Activated CD4-positive, CD25-positive, alpha-beta regulatory T cell treated with anti-CD3 and anti-CD28 coated beads, Interleukin-2, amount 50 U/mL, for 72 hours (primary cell): ENCODE data around the gene KRTAP10-12.
"Not testable (repeated sequence)": the region's sequence is repeated elsewhere in the genome, so short reads cannot be mapped to it uniquely, and the experiment has no call there.

Experiments
- DNase-seq: peaks from one replicate; pipeline ENCODE4 v3.0.0; 2021

The KRTAP10-12 gene

DNA sequence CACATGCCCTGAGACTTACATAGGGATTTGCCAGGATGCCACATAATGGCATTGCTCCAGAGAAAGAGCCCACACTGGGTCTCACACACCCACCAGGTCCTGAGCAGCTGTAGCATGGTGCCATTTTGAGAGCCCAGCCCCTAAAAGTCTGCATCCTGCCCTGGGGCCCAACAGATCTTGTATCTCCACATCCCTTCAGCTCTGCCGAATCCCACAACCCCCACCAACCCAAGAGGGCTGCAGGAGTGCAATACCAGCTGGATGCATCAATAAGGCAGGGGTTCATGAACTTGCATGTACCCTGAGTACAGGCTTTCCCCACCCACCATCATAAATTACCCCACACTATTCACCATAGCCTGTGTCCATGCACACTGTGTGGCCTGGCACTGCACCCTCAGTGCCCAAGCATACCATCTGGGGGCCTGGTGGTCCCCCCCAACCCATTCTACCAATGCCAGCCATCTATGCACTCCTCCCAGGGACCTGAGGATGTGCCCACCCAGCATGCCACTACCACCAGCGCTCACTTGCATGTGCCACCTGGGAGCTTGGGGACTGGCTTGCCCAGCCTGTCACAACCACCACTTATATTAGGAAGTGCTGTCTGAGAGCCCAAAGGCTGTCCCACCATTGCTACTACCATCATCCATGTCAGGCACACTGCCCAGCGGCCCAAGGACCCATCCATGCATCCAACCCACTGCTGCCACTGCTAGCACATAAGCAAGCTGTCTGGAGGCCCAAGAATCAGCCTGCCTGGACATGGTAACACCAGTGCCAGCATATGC is 26.1 kb upstream of the KRTAP10-12 start:
- DNase-seq: no peak

DNA sequence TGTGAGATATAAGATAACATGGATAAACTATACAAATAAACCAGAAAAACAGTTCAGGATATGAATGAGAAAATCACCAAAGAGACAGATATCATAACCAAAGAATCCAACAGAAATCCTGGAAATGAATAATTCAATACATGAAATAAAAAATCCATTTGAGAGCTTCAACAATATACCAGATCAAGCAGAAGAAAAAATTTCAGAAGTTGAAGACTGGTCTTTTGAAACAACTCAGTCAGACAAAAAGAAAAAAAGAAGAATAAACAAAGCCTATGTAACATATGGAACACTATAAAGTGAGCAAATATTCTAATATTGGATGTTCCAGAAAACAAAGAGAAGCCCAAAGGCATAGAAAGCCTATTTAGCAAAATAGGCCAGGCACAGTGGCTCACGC is 25.1 kb upstream of the KRTAP10-12 start:
- DNase-seq: no peak

DNA sequence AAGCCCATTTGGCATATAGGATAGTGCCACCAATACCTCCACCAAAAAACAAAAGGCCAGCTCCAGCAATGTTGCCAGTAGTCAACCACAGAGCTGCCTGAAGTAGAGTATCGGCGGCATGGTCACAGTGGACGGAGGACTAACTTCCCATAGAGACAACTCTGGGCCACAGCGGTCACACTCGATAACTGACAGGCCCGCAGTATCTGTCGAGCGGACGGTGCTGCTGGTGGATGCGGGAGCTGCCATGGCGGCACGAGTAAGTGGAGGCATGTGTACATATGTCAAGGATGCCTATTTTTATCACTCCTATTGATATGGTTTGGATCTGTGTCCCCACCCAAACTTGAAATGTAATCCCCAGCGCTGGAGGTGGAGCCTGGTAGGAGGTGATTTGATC is 19.1 kb upstream of the KRTAP10-12 start:
- DNase-seq: no peak

DNA sequence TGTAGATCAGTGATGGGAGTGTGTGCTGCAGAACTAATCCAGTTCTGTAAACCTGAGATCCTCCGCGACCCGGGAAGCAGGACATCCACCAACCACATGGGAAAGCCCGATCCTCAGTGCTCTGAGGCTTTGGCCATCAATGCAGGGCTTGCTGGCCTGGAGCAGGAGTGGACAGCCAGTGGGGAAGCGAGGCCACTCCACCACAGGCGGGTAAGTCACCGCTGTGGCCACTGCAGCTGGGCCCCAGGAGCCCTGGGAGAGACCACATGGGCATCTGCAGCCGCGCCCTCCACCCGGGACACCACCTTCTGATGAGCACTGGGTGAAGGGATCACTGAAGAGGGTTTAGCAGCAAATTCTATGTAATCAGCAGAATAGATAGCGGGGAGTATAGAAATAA is 15.8 kb upstream of the KRTAP10-12 start:
- DNase-seq: no peak

DNA sequence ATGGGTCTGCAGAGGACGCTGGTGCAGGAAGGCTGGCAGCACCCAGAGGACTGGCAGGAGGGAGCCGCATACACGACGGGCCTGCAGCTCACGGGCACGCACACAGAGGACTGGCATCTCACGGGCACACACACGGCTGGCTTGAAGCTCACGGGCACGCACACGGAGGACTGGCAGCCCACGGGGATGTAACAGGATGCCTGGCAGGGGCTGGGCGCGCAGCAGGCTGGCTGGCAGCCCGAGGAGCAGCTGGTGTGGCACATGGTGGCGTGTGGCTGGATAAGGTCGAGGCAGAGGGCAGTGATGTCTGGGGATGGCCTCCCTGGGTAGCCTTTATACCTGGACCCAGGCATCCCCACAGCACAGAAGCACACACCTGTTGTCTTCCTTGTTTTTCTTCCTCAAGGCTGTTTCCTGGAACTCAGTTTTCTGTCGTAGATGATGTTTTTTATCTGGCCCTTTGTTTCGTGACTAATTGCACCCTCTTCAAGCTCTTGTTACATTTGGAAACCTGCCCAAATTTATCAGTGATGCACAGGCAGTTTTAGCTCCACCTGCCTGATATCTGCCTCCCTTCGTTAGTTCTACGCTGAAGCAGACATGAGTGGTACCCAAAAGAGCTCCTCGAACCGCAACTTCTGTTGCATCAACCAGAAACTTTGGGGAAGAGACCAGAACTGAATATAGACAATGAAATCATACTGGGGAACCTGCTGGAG is 15.0 kb upstream of the KRTAP10-12 start, which contains the start of gene KRTAP12-1:
TSS of gene KRTAP12-1 (minus strand) at position 303 of the 719 bp plus-strand sequence. CDS start at position 263, 40 bp downstream.
- DNase-seq: no peak

DNA sequence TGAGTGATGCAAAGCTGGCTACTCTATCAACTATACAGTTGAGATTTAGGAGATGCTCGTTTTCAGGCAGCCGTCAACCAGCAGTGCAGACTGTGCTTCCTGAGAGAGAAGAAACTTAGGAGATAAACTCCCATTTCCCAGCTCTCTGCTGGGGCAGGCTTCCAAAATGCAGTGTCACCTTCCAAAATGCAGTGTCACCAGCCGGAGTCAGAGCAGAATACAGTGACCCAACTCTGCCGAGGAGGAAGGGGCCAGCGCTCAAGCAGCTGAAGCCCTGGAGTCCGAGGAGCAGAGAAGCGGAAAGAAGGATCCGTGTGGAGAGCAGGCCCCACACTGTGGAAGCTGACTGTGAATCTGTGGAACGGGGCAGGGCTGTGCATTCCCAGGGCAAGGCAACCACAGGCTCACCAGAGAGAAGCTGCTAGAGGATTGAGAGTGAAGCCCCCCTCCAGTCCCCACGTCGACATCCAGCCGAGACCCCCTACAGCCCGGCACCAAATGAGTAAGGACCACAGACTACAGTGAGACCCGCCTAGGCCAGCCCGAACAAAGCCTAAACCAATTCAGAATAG is 14.3 kb upstream of the KRTAP10-12 start:
- no peak for DNase-seq

DNA sequence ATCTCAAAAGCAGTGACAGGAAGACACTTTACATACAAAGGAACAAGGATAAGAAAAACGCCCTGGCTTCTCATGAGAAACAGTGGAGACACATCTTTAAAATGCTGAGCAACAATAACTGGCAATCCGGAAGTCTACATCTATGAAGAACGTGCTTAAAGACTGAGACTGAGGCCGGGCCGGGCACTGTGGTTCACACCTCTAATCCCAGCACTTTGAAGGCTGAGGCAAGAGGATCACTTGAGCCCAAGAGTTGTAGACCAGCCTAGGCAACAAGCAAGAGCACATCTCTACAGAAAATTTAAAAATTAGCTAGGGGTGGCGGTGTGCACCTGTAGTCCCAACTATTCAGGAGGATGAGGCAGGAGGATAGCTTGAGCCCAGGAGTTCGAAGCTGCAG is 12.9 kb upstream of the KRTAP10-12 start:
- no peak for DNase-seq

DNA sequence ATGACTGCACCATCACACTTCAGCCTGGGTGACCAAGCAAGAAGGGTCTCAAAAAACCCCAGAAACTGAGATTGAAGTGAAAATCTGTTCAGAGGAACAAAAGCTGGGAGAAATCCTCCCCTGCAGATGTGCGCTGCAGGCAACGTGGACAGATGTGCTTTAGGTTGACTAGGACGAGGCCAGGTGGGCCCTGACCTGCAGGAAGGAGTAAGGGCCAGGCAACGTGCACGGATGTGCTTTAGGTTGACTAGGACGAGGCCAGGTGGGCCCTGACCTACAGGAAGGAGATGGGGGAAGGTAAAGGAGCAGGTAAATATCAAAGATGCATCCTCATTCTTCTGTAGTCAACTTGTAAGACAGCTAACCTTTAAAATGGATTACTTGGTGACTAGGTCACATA is 12.5 kb upstream of the KRTAP10-12 start:
- DNase-seq: no peak

DNA sequence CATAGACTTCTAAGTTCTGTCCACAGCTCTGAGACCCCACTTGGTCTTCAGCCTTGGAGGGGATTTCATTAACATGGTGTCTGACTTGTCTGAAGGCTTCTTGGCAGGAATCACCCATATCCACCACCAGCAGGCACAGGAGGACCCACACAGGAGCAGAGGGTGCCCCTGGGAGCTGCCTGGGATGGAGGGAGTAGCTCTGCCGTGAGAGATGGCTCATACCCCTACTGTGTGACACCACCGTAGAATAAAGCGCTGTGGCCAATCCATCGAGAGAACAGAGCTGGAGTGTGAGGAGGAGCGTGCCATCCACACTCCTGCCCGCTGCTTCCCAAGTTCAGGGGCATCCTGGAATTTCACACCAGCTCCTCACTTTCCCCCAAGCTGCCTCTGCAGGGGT is 11.9 kb upstream of the KRTAP10-12 start:
- DNase-seq: not testable (repeated sequence)

DNA sequence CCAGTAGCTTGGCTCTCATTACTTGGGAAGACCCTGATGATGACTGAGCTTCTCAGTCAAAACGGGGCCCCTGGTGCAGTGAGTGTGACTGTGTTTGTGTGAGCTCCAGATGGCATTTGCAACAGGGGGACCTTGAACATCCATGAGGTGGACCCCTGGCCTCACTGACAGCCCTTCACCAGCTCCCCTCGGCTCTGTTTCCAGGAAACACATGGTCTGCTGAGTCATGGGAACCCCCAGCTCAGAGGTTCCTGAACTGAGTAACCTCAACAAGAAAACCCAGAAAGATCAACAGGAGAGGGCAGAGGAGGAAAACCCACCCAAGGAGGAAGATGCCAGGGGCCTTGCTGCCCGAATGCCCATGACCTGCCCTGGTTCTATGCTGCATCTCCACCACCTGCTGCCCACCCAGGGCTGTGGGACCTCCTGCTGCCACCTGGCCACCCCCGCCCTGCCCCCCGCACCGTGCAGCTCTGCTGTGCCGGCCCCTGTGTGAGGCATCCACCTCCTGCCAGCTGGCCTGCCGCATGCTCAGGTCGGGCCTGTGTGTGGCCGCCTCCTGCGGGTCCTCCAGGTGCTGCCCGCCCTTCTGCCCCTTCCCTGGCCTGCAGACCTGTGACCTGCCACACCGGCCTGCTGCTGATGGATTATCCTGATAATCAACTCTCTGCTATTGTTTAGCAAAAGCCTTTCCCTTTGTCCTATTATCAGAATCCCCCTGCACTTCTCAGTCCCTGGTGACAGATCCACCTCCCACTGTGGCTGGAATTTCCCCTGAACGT is 10.8 kb upstream of the KRTAP10-12 start:
- no peak for DNase-seq

DNA sequence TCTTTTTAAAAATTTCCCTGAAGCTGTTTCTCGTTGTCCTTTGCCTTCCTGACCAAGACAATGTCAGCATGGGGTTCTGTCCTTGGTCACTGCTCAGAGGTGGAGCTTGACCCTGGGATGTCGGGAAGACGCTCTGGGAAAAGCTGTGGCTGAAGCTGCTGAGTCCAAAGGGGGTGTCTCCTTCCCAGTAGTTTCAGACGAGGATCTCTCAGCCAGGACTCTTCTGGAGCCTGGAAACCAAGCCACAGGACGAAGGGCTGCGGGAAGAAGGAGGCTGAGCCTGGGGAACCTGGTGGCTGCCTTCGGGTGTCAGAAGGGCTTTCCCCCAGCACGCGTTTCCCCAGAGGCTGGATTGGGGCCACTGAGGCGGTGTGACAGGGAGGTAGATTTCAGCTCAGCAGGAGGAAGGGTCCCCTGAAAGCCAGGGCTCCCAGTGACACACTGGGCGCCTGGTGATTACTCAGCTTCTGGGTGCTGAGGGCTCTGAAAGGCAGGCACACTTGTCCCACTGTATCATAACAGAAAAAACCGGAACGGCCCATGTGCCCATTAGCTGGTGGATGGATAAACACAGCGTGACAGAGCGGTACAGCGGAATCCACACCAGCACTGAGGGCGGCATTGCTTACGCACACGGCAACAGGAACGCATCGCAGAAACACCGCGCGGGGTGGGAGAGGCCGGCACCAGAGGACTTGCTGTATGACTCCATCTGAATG is 10.0 kb upstream of the KRTAP10-12 start:
- no peak for DNase-seq

DNA sequence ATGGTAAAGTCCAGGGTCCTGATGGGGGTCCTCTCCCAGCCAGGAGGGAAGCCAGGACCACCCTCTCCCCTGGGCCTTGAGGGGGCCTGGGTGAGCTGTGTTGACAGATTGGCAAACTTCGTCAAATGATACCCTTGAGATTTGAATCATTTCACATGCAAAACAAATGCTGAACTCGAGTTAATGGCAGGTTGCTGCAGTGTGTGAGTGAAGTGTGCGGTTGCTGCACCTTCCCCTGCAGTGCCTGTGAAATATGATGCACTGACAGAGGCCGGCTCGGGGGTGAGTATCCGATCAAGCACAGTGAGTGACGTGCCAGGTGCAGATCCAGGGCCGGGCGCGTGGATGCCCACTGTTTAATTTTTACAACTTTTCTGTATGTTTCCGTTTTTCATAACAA is 9.3 kb upstream of the KRTAP10-12 start:
- DNase-seq: no peak

DNA sequence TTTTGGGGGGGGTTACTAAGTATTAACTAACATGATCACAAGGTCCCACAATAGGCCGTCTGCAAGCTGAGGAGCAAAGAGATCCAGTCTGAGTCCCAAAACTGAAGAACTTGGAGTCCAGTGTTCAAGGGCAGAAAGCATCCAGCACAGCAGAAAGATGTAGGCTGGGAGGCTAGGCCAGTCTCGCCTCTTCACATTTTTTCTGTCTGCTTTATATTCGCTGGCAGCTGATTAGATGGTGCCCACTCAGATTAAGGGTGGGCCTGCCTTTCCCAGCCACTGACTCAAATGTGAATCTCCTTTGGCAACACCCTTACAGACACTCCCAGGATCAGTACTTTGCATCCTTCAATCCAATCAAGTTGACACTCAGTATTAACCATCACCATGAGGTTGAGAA is 7.2 kb upstream of the KRTAP10-12 start:
- not testable (repeated sequence) for DNase-seq

DNA sequence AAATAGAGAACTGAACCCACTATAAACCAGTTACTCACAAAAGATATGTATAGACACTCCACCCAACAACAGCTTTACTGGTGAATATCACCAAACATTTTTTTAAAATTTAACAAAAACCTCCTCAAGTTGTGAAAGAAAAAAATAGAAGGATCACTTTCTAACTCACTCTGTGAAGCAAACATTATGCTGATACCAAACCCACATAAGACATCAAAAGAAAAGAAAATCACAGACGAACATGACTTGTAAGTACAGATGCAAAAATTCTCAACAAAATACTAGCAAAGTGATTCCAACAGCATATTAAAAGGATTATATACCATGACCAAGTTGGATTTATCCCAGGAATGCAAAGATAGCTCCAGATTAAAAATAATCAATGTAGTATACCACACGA is 5.3 kb upstream of the KRTAP10-12 start:
- no peak for DNase-seq

DNA sequence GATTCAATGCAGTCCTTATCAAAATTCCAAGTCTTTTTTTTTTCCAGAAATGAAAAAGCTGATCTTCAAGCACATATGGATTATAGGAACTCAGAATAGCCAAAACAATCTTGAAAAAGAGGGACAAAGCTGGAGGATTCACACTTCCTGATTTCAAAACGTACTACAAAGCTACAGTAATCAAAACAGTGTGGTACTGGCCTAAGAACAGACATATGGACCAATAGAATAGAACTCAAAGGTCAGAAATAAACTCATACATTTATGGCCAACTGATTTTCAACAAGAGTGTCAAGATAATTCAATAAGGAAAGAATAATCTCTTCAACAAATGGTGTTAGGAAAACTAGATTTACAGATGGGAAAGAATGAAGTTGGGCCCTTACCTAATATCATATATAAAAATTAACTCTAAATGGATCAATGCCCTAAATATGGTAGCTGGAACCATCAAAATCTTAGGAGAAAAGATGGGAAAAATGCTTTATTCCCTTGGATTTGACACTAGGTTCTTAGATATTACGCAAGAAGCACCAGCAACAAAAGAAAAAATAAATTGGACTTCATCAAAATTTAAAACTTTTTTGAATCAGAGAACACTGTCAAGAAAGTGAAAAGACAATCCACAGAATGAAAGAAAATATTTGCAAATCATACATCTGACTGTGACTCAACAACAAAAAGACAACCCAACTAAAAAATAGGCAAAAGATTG is 4.0 kb upstream of the KRTAP10-12 start:
- no peak for DNase-seq

DNA sequence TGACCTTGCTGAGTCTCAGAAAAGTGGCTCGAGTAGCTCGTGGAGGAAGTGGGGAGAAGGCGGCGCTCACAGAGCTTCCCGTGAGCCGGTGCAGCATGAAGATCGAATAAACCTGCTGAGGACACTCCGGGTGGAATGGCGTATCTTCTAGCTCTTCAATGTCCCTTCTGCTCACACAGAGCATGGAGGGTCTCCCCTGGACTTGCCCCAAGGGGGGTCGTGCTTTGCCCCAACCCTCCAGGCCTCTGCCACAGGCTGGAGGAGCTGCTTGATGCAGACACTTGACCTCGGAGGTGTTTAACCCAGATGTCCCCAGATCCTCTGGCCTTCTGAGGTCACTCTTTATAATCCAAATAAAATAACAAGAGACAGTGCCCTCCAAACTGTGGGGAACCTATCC is 2.2 kb upstream of the KRTAP10-12 start:
- DNase-seq: no peak

DNA sequence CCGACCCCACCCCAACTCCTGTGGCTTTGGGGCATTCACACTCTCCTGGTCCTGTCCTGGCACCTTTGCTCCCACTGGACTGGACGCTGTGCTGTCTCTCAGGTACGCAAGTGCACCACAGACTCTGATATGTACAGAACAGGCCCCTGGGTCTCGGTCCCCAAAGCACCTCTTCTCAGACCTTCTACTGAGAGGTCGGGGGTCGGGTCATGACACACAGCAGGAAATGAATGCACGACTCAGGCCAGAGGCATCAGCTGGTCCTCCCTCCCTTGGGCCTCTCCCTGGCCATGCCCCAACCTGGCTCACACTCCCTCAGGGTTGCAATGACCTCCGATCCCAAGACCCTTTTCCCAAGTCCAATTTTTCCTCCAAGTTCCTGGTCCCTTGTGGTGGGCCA is 1.8 kb upstream of the KRTAP10-12 start:
- DNase-seq: no peak

DNA sequence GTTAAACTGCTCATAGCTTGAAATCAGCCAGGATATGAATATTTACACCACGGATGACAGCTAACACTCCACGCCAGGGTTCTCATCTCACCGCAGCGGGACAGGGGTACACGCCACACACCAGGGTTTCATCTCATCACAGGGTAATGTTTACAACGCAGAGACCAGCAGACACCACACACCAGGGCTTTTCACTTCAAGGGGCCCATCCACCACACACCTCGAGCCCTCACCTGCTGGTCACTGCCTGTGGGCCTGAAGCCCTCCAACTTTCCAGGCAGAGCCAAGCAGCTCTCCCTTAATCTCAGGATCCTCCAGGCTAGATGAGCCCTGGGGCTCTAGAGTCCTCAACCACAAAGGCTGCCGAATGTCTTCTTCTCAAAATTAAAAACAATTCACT is 1.3 kb upstream of the KRTAP10-12 start:
- DNase-seq: no peak

DNA sequence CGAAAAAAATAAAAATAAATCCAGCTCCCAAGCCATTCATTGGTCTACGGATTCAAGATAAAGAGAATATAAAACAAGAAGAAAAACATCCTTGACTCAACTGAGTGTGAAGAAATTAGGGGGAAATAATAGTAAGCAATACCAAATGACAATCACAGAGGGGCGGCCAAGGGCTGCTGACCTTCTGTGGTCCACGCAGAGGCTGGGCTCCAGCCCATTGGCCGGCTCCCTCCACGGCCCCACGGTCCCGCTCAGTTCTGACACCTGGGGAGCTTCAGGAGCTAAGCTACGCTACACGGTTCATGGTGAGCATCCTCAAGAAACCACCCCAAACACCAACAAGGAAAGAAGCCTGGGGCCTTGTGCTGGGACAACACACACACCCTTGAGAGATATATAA is 400 bp upstream of the KRTAP10-12 start:
- DNase-seq: no peak

DNA sequence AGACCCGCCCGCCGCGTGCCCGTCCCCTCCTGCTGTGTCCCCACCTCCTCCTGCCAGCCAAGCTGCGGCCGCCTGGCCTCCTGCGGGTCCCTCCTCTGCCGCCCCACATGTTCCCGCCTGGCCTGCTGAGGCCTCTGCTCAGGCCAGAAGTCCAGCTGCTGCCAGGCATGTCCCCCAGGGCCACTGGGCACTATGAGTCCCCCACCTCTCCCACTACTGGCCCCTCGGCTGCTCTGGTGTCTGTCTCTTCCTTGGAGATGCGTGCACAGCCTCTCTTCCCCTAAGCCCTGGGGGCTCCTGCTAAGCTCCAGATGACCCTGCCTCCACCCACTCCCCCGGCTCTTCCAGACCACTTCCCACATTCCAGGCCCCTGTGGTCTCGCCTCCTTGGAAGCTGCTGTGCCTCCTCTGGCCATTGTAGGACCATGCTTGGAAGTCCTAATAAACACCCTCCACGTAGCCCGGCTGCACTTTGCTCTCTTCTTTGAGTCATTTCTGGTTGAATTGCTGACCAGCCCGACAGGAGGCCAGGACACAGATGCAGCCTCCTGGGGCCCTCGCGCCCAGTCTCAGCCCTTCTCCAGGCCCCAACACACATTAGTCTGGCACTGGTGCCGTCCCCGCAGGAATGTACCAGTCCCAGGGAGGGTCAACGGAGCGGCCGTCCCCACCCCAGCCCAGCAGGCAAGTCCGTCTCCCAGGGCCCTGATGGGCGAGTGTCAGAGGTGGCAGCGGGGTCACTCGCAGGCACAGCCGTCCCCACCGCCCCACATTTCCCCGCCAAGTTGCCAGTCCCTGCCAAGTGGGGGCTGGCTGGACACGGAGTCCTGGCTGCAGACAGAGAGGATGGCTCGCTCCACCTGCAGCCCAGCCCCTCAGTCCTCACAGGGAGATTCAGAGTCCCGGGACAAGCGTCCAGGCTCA is 1.1 kb downstream of the KRTAP10-12 start:
- no peak for DNase-seq

DNA sequence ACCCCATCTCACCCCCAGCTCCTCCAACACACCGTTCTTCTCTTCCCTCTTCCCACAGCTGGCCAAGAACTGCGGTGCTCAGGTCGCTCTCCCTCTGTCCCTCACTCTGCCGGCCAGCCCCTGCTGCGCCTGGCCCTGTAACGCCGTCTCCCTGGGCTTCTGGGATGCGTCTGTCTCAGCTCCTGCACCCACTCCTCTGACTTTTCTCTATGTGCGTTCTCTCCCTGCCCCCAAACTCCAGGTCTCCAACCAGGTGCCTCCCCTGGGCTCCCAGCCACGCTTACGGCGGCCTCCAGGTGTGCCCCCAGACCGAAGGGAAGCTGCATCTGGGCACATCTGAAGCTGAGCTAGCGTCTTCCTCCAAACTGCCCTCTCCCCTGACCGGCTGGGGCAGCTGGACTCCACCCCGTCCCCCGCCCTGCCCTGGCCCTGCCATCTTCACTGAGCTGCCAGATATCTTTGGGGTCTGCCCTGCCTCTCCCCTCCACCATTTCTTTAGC is 2.6 kb downstream of the KRTAP10-12 start:
- no peak for DNase-seq
